ENCODE data around the gene DIPK1C.

DIPK1C gene

GRCh38 chr18:74486119-74486849, 29.2 kb upstream of the DIPK1C start:
- in situ Hi-C loops (cut with MboI; ENCODE audit: low sequenced_read_pairs) = no loop called here

GRCh38 chr18:74482697-74483096, 25.6 kb upstream of the DIPK1C start:
- in situ Hi-C loops (cut with MboI; ENCODE audit: low sequenced_read_pairs) = no loop called here

GRCh38 chr18:74480149-74480651, 23.1 kb upstream of the DIPK1C start:
- in situ Hi-C loops (cut with MboI; ENCODE audit: low sequenced_read_pairs) = no loop called here

GRCh38 chr18:74479486-74480148, 22.5 kb upstream of the DIPK1C start:
- in situ Hi-C loops (cut with MboI; ENCODE audit: low sequenced_read_pairs) = no loop called here

- in situ Hi-C loops (cut with MboI; ENCODE audit: low sequenced_read_pairs) = no loop called here
Observed at GRCh38 chr18:74478880-74479279, 21.8 kb upstream of the DIPK1C start.

- in situ Hi-C loops (cut with MboI; ENCODE audit: low sequenced_read_pairs) = no loop called here
Observed at GRCh38 chr18:74478316-74478715, 21.2 kb upstream of the DIPK1C start.

- in situ Hi-C loops (cut with MboI; ENCODE audit: low sequenced_read_pairs) = no loop called here
Observed at GRCh38 chr18:74477771-74478170, 20.7 kb upstream of the DIPK1C start.

GRCh38 chr18:74476140-74476539, 19.0 kb upstream of the DIPK1C start:
- in situ Hi-C loops (cut with MboI; ENCODE audit: low sequenced_read_pairs) = no loop called here

- in situ Hi-C loops (cut with MboI; ENCODE audit: low sequenced_read_pairs) = no loop called here
Observed at GRCh38 chr18:74473976-74474640, 17.0 kb upstream of the DIPK1C start.

GRCh38 chr18:74472312-74472711, 15.2 kb upstream of the DIPK1C start:
- in situ Hi-C loops (cut with MboI; ENCODE audit: low sequenced_read_pairs) = no loop called here

- in situ Hi-C loops (cut with MboI; ENCODE audit: low sequenced_read_pairs) = no loop called here
Observed at GRCh38 chr18:74468547-74469061, 11.5 kb upstream of the DIPK1C start.

- in situ Hi-C loops (cut with MboI; ENCODE audit: low sequenced_read_pairs) = no loop called here
Observed at GRCh38 chr18:74465775-74466174, 8.7 kb upstream of the DIPK1C start.

- in situ Hi-C loops (cut with MboI; ENCODE audit: low sequenced_read_pairs) = no loop called here
Observed at GRCh38 chr18:74463983-74464382, 6.9 kb upstream of the DIPK1C start.

- in situ Hi-C loops (cut with MboI; ENCODE audit: low sequenced_read_pairs) = no loop called here
Observed at GRCh38 chr18:74463254-74463653, 6.1 kb upstream of the DIPK1C start.

GRCh38 chr18:74460825-74461224, 3.7 kb upstream of the DIPK1C start:
- in situ Hi-C loops (cut with MboI; ENCODE audit: low sequenced_read_pairs) = no loop called here

- in situ Hi-C loops (cut with MboI; ENCODE audit: low sequenced_read_pairs) = no loop called here
Observed at GRCh38 chr18:74459889-74460288, 2.8 kb upstream of the DIPK1C start.

GRCh38 chr18:74457725-74458421, 765 bp upstream of the DIPK1C start:
- in situ Hi-C loops (cut with MboI; ENCODE audit: low sequenced_read_pairs) = no loop called here

GRCh38 chr18:74456349-74457042, 612 bp downstream of the DIPK1C start:
- in situ Hi-C loops (cut with MboI; ENCODE audit: low sequenced_read_pairs) = no loop called here

GRCh38 chr18:74456017-74456348, 1.1 kb downstream of the DIPK1C start:
- in situ Hi-C loops (cut with MboI; ENCODE audit: low sequenced_read_pairs) = no loop called here

GRCh38 chr18:74455386-74455785, 1.7 kb downstream of the DIPK1C start:
- in situ Hi-C loops (cut with MboI; ENCODE audit: low sequenced_read_pairs) = no loop called here
